SK-MEL-5 (cell line): ENCODE measurements around the gene PTGDS. TPM values are rescaled to one million over a fixed set of nuclear protein-coding genes. Genes with fewer than 3 reads are reported as not detected.
A peak's percentile ranks its signal among the peaks of the same experiment; 100 is the strongest.

ENCODE experiments used
- DNase-seq: peaks from one replicate; pipeline ENCODE4 v3.0.0-alpha.2; 2016; ENCODE audit warnings: low read depth, low spot score
- in situ Hi-C: cut with HindIII; loops from 2 replicates; pipeline ENCODE4 v1.10.0; 2016; ENCODE audit warnings: low sequenced_read_pairs, high pct_unique_total_duplicates, low pct_unique_long_range_greater_than_20kb
- total RNA-seq: library from RNA; depleted of rRNA; stranded (reverse); fragments of >200 nt; shearing (Covaris generic); gene quantifications from 2 replicates; pipeline ENCODE4 v1.2.3, GENCODE V29; 2014

Gene PTGDS
- total RNA-seq, 1 experiment from 2014 or later: not detected

DNA sequence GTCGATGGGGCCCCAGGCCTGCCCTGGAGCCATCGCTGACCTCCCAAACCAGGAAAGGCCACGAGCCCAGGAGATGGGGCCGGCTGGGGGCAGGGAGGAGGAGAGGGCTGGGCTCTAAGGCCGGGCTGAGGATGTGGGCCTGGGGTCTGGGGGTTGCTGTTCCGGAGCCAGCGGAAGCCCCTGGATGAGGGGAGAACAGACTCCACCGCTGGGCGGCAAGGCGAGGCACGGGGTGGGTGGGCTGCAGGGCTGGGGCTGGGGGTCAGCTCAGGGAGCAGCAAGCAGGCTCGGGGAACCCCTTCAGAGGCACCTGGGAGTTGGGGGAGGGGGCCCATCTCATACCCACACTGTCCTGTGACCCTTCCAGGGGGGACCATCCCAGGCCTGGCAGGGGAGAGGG, 13.6 kb upstream of the PTGDS start:
- DNase-seq: no peak
- in situ Hi-C loops: no loop called here

DNA sequence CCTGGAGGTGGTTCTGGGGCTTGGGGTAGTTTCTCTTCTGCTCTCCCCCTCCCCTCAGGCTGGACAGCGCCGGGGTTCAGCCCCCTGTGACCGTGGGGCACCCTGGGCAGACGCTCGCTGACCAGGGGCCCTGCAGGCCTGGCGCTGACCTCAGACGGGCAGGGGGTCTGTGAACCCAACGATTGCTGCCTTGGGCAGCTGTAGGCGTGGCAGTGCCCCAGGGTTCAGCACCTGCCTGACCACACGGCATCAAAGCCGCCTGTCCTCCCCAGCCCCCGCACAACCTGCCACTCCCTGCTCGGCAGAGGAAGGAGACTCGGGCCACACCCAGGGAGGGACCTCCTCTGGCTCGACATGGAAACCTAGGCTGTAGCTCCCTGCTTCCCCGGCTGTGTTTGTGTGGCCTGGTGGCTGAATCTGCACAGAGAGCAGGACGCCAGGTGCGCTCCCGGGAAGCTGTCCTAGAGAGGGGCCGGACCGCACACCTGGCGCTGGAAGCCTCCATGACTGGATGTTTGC, 13.1 kb upstream of the PTGDS start:
- DNase-seq: no peak
- in situ Hi-C loops: no loop called here

DNA sequence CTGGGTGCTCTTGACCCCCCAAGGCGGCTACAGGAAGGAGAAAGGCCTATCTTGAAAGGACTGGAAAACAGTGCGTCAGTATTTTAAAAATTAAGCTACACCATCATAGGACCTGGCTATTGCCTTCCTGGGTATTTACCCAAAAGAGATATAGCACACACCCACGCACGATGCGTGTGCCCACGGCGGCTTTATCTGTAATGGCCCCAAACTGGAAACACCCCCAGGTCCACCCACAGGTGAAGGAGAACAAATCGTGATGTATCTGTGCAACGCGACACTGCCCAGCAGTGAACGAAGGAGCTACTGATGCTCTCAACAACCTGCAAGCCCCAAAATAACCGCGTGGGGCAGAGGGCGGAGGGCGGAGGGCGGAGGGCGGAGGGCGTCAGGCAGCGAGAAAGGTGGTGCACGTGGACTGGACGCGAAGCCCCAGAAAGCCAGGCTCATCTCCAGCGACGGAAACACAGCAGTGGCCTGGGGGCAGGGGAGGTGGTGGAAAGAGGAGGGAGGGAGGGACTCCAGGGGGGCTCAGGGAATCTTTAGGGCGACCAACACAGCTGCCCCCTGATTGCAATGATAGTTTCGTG, 12.4 kb upstream of the PTGDS start:
- no peak for DNase-seq
- in situ Hi-C loops: no loop called here

DNA sequence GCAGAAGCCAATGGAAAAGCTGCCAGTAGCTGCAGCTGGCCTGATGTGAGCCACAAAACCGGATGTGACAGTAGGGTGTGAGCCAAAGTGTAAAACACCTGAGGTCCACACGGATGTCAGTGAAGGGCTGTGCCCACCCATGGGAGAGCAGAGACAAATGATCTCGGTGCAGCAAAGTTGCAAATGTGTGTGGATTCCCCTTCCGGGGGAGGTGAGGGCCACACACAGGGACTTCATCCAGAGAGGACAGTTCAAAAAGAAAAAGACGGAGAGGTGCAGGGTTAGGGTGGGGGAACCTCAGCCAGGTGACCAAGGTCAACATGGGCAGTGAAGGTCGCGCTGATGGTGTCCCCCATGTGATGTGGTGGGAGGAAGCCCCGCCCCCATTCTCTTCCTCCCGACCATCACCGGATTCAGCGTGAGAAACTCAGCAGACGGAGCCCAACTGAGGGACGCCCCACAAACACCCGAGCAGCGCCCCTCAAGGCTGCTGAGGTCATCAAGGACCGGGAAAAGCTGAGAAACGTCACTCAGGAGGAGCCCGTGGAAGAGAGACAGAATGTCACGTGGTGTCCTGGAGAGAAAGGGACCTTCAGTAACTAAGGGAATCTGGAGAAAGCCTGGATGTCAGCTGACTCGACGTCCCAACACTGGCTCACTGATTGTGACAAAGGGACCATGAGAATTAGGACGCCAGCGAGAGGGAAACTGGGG, 11.4 kb upstream of the PTGDS start:
- DNase-seq: peak; percentile 78
- in situ Hi-C loops: no loop called here

DNA sequence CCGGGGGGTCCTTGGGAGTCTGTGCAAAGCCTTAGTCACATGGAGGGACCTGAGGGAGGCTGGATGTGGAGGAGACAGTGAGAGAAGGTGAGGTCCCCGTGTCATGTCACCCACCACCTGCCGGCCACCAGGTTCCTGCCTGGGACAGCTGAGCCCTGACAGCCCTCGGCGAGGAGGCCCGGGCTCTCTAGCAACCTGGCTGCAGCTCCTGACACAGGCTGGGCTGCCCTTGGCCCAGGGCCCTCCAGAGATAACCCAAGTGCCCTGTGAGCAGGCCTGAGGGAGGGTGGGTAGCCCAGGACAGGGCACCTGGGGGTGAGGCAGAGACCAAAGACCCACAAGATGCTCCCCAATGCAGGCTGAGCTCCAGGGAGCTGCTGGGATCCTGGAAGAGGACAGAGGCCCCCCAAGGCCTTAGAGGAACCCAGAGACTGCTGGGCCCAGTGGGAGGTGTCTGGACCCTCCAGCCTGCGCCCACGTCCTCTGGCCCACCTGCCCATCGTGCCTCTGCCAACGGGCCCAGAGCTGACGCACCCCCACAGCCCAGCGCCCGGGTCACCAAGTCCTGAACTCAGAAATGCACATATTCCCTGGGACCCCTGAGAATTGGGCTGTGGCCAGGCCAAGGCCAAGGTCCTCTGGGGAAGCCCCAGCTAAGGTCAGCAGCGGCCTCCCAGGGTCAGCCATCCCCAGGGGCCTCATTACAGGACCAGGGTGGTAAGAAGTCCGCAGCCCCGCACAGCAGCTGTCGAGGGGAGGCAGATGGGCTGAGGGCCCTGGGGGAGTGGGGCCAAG, 8.8 kb upstream of the PTGDS start:
- DNase-seq: no peak
- in situ Hi-C loops: no loop called here

DNA sequence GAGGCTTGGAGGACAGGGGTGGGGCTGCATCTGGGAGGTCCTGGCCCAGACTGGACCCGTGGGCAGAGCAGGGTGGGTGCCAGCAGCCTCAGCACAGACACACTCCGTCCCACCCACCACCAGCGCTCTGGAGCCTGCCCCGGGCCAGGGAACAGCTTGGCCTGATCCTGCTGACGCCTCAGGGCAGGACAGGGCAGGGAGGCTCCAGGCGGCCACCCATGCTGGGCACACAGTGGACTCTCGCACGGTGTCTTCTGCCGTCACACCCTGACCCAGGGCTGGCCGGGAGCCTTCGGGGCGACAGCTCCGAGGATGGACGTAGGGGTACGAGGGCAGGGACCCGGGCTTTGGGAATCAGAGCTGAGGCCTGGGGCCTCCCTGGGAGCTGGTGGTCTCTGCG, 8.2 kb upstream of the PTGDS start:
- in situ Hi-C loops: no loop called here
- no peak for DNase-seq

DNA sequence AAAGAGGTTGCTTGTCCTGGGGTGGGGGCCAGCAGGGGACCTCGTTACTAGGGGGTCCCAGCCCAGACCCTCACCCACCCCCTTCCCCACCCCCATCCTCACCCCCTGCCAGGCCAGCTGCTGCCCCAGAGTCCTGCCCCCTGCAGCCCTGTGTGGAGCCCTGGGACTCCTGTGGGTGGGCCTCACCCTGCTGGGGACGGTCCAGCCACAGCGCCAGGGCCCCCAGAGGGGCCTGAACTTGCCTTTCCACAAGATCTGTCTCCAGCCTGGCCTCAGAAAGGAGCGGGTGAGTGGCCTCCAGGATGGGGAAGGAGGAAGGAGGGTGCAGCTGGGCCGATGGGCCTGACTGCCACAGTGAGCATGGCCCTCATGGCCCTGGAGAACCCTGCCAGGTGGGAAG, 7.5 kb upstream of the PTGDS start:
- DNase-seq: no peak
- in situ Hi-C loops: no loop called here

DNA sequence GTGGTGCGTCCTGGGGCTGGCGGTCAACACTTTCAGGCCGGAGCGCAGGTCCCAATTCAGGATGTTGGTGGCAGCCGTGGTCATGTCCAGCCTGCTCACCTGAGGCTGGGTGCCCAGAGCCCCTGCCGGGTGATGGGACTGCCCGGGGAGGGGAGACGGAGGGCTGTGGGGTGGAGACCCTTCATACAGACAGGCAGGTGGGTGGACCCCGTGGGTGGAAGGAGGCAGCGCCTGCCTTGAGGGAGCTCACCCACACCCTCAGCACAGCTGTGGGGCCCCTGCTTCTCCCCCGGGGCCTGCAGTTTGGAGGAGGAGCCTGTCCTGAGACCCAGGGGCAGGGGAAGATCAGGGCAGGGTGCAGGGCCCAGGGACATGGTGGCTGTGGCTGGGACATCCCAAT, 6.9 kb upstream of the PTGDS start:
- in situ Hi-C loops: no loop called here

DNA sequence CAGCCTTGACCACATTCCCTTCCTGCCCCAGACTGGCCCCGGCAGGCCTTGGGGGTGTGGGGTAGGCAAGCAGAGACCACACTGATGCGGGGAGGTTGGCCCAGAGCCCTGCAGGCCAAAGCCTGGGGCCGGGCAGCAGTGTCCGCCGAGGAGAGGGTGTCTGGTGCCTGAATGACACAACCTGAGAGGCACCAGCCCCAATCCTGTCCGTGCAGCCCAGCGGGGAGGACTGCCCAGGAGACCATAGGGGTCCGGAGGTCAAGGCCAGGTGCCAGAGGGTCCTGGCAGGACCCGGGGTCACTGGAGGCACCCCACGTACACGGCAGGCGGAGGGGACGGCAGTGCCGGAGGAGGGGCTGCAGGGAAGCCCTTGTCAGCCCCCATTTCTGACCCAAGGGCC, 5.6 kb upstream of the PTGDS start:
- DNase-seq: no peak
- in situ Hi-C loops: no loop called here

More for the DNA sequence above, 6.9 kb upstream of the PTGDS start:
- no peak for DNase-seq

DNA sequence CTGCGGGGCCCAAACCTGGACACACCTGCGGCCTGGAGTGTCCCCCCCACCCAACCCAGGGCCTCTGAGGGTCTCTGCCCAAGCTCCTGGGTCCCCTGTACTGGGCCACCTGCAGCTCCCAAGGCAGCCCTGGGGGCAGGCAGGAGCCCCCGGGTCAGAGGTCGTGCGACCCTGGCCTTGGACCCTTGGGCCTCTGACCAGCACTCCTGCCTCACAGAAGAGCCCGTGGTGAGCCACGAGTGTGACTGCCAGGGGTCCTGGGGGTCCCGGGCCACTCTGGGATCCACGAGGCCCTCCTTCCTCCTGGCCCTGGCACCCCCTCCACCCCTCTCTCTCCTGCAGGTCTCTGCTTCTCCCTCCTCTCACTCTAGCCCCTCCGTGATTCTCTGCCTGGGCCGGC, 5.0 kb upstream of the PTGDS start:
- no peak for DNase-seq
- in situ Hi-C loops: no loop called here

DNA sequence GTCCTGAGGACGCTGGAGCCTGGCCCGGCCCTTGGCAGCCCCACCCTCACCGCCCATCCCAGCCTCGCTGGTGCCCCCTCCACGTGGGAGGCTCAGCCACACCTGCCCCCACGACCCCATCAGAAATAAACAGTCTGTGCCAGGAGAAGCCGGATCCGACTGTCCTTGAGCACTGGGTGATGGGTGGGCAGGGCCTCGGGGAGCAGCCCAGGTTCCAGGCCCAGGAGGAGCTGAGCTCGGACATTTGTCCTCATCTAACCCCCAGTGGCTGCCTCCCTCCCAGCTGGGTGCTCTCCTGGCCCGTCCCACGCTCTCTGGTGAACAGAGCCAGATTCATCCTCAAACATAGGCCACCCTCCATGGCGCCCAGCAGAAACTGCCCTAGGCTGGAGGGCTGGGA, 4.6 kb upstream of the PTGDS start:
- in situ Hi-C loops: no loop called here
- DNase-seq: no peak

DNA sequence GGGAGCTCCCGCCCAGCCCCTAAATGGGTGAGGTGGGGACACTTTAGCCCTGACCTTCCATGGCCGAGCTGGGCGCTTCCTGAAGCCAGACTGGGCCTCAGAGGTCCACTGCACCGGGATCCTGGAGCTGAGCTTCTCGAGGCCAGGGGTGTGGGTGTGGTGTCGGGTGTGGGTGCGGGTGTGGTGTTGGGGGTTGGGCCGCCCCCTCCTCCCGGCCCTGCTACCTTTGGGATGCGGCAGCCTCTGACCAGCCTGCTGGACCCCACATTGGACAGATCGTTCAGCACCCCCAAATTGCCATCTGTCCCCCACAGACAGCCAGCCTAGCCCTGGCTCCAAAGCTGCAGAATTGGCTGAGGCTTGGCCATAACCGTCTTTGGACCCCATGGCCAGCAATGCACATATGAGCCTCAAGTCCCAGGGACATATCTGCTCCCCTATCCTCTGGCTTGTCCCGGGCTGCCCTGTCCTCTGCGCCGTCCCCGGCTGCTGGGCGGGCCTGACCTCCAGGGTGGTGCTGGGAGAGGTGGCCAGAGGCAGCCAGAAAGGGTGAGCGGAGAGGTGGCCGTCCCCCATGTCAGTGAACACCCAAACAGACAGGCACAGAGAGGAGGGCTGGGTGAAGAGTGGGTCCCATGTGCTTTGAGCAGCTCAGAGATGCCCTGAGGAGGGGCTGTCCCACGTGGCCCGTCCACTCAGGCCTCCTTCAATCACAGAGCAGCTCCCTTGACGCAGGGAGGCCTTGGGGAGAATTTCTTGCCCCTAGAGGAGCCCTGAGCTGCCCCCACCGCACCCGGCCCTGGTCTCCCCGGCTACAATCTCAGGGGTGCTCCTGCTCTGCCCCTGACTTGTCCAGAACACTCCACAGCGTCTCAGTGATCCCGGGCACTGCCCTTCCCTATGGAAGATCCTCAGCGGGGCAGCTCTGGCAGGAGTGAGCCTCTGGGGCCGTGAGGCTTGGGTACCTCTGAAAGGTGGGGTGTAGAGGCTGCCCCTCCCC, 3.4 kb upstream of the PTGDS start:
- DNase-seq: no peak
- in situ Hi-C loops: no loop called here

DNA sequence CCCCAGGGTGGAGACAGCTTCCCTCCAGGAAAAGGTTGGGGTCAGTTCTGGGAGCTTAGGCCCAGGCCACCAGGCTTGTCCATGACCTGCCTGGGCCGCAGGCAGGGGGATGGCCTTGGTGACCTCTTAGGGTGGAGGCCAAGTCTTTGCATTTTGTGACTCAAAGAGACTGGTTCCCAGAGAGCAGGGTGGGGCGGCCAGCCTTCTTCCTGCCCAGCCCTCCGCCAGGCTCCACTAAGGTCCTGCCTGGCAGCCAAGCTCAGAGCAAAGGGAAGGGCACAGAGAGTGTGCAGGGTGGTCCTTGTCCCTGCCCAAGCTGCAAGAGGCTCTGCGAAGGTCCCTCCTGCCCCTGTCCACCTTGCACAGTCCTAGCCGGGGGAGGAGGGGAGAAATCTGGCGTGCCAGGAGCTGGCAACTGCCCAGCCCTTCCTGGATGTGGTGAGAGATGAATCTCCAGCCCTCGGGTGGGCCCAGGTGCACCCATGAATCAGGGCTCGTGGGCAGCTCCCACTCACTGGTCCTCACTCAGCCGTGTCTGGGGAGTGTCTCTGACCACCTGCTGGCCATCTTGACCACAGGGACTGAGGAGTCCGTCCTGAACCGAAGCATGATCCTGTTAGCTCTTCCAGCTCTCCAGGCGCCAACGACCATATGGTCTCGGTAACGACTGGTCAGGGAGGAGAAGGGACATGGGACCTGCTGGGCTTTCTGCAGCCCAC, 2.3 kb upstream of the PTGDS start:
- DNase-seq: no peak
- in situ Hi-C loops: no loop called here

DNA sequence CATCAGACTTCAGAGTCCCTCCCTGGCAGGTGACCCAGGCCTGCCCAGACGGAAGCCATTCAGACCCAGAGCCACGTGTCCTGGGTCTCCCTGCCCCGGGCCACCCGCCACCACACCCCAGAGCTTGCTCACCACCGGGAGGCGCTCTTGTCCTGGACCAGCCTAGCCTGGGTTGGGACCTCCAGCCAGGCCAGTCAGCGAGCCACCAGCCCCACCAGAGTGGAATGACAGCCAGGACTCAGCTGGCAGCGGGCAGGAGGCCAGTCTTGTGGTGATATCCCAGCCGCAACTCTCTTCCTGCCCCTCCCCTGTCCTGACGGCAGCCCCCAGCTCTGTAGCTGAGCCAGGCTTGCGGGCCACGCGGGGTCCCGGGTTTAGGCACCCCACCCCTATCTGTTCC, 1.7 kb upstream of the PTGDS start:
- DNase-seq: no peak
- in situ Hi-C loops: no loop called here

DNA sequence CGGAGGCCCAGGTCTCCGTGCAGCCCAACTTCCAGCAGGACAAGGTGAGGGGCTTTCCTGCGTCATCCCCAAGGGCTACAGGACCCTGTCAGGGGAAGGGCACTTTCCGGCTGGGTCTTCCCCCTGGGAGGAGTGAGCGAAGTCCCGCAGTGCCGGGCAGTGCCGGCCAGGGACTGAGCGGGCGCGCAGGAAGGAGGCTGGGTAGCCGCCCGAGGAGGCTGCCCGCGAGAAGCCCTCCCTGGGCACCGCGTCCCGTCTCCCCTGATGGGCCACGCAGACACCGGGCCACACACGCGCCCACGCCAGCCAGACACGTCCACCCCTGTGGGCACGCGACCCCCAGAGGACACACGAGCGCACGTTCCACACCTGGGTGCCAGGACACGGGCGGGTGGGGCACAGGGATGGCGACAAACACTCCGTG, 357 bp downstream of the PTGDS start:
- no peak for DNase-seq
- in situ Hi-C loops: no loop called here

DNA sequence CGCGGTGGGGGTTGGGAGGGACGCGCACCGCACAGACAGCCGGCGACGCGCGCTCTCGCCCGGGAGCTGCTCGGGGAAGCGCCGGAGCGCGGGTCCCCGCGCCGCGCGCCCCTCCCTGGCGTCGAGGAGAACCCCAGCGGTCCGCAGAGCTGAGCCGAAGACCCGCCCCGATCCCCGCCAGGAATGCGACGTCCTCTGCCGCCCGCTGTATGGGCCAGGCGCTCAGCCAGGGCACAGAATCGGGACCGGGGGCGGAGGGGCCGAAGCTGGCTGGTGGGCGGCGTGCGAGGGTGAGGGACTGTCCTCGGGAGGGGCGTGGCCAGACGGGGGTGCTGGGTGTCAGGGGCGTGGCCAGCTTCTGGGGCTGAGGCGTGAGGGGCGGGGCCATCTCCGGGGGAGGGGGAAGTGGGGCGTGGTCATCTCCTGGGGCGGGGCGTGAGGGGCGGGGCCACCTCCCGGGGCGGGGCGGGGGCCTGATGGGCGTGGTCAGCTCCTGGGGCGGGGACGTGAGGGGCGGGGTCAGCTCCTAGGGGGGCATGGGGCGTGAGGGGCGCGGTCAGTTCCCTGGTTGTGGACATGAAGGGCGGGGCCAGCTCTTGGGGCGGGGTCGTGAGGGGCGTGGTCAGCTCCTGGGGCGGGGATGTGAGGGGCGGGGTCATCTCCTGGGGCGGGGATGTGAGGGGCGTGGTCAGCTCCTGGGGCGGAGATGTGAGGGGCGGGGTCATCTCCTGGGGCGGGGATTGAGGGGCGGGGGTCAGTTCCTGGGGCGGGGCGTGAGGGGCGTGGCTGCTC, 965 bp downstream of the PTGDS start:
- DNase-seq: peak; percentile 67
- in situ Hi-C loops: no loop called here
